Mucosa of descending colon (tissue), 3 donors: Measurements from ENCODE around the gene HDAC11. TPM values are rescaled to one million over a fixed set of nuclear protein-coding genes. Genes with fewer than 3 reads are reported as not detected.

Experiments used
- ATAC-seq: fragments of 200-7000 bp; cut with Tn5 transposase; one replicate; pipeline ENCODE4 v1.9.1; 2020; ENCODE audit warnings: mild to moderate bottlenecking, moderate library complexity
- DNase-seq, 3 donors: peaks; one replicate each; pipeline ENCODE4 v3.0.0-alpha.2; 2020
- H3K36me3 ChIP-seq: fragments of 200-600 bp; one replicate; pipeline ENCODE4 v1.8.0; 2021; ENCODE audit warnings: low read depth, mild to moderate bottlenecking
- H3K4me1 ChIP-seq: fragments of 200-600 bp; one replicate; pipeline ENCODE4 v1.8.0; 2021; ENCODE audit warnings: low read depth, mild to moderate bottlenecking
- H3K4me3 ChIP-seq: fragments of 200-600 bp; one replicate; pipeline ENCODE4 v1.8.0; 2021; ENCODE audit warnings: mild to moderate bottlenecking
- H3K9me3 ChIP-seq: fragments of 200-600 bp; one replicate; pipeline ENCODE4 v1.8.0; 2021; ENCODE audit warnings: mild to moderate bottlenecking
- CTCF ChIP-seq: fragments of 200-600 bp; IDR thresholded peaks from one replicate; pipeline ENCODE4 v1.8.0; 2022; ENCODE audit warnings: antibody characterized with exemption, mild to moderate bottlenecking
- intact Hi-C, 2 donors: fragments of 100-400 bp; cut with DNase I in 1 of 2; cut with micrococcal nuclease in 1 of 2; formaldehyde crosslinking; loops; one replicate each; pipeline versions ENCODE4 v1.11.0 to v1.11.1; 2022; cut with DNase I, micrococcal nuclease
- total RNA-seq, 3 donors: library from RNA; stranded (reverse); fragmentation: NEBNext Ultra II Directional in 2 of 3; extraction: Animal tissue kit (Norgen Biotek cat#: 25700) in 2 of 3; gene quantifications; one replicate each; pipeline versions ENCODE4 v1.2.1 to v1.2.4, GENCODE V29; 2021 to 2023
- donor health status: DM: no; HTN: no; CAD: no; lungs with moderate emphysema.
- donor health status: DM: no; HTN: no; CAD: no.
- donor health status: DM: no; HTN: yes; CAD: no.

HDAC11 gene
- total RNA-seq, 3 donors from 2014 or later = 23.0 to 28.7 (median 25.3) TPM

GRCh38 chr3:13537244-13537908, 57.3 kb downstream of the HDAC11 start:
- H3K4me1 ChIP-seq = no peaks in the 10 kb centered on the region
- DNase-seq (no peak), ATAC-seq (no peak)
- intact Hi-C loops = no loop called here
- no peaks in the 10 kb centered on the region for H3K36me3 ChIP-seq
- no peaks in the 10 kb centered on the region for H3K9me3 ChIP-seq
- TF ChIP-seq CTCF = no peak
- no peak overlapping the region for H3K4me3 ChIP-seq

GRCh38 chr3:13537909-13538296, 57.8 kb downstream of the HDAC11 start:
- intact Hi-C loops = no loop called here
- H3K36me3 ChIP-seq = no peaks in the 10 kb centered on the region
- H3K9me3 ChIP-seq = no peaks in the 10 kb centered on the region
- no peak overlapping the region for H3K4me3 ChIP-seq
- DNase-seq = no peak
- TF ChIP-seq CTCF = no peak
- H3K4me1 ChIP-seq = no peaks in the 10 kb centered on the region
- no peak for ATAC-seq

- Histone ChIP-seq H3K36me3 (no peaks in the 10 kb centered on the region), H3K9me3 (no peaks in the 10 kb centered on the region), H3K4me3 (no peak overlapping the region), H3K4me1 (no peaks in the 10 kb centered on the region)
- intact Hi-C loops = no loop called here
- DNase-seq (no peak), ATAC-seq (no peak)
- TF ChIP-seq CTCF = no peak
Observed at GRCh38 chr3:13538520-13539291, 58.6 kb downstream of the HDAC11 start.

GRCh38 chr3:13539292-13539638, 59.2 kb downstream of the HDAC11 start:
- H3K9me3 ChIP-seq = no peaks in the 10 kb centered on the region
- ATAC-seq (no peak), DNase-seq (no peak)
- no peaks in the 10 kb centered on the region for H3K36me3 ChIP-seq
- no peak overlapping the region for H3K4me3 ChIP-seq
- no peak for TF ChIP-seq CTCF
- intact Hi-C loops = no loop called here
- H3K4me1 ChIP-seq = no peaks in the 10 kb centered on the region

GRCh38 chr3:13539671-13540070, 59.6 kb downstream of the HDAC11 start:
- Histone ChIP-seq H3K36me3 (no peaks in the 10 kb centered on the region), H3K9me3 (no peaks in the 10 kb centered on the region), H3K4me1 (no peaks in the 10 kb centered on the region), H3K4me3 (no peak overlapping the region)
- no peak for DNase-seq
- TF ChIP-seq CTCF = no peak
- ATAC-seq = no peak
- intact Hi-C loops = no loop called here
